Neural cell (in vitro differentiated cells): ENCODE measurements around the gene SLC2A8. TPM values are rescaled to one million over a fixed set of nuclear protein-coding genes. Genes with fewer than 3 reads are reported as not detected.

Source experiments
- H2AFZ ChIP-seq: fragments of 200-600, 300-800 bp; sonication (generic), shearing (Covaris generic); 2 replicates; pipeline ENCODE4 v1.6.0; 2014; ENCODE audit warnings: low read depth, mild to moderate bottlenecking, antibody characterized with exemption, low read length, moderate library complexity
- H3F3A ChIP-seq: fragments of 200-600 bp; shearing (Covaris generic); 2 replicates; pipeline ENCODE4 v1.6.1; 2016; ENCODE audit warnings: mild to moderate bottlenecking, moderate library complexity, mixed read lengths, antibody characterized with exemption, low read length; ENCODE audit not compliant: insufficient read depth, poor library complexity, severe bottlenecking
- H3K27ac ChIP-seq: fragments of 200-600, 300-800 bp; sonication (generic), shearing (Covaris generic); 2 replicates; pipeline ENCODE4 v1.5.1; 2014; ENCODE audit warnings: mild to moderate bottlenecking, low read length, moderate library complexity
- H3K27me3 ChIP-seq: fragments of 300-800, 200-600 bp; sonication (generic), shearing (Covaris generic); 2 replicates; pipeline ENCODE4 v1.6.0; 2014; ENCODE audit warnings: mild to moderate bottlenecking, low read depth, low read length, moderate library complexity; ENCODE audit not compliant: insufficient read depth
- H3K36me3 ChIP-seq: fragments of 300-800, 200-600 bp; sonication (generic), shearing (Covaris generic); 2 replicates; pipeline ENCODE4 v1.5.1; 2014; ENCODE audit warnings: mild to moderate bottlenecking, antibody characterized with exemption, low read length, moderate library complexity; ENCODE audit not compliant: insufficient read depth
- H3K4me2 ChIP-seq: fragments of 300-800, 200-600 bp; sonication (generic), shearing (Covaris generic); 2 replicates; pipeline ENCODE4 v1.6.0; 2014; ENCODE audit warnings: mild to moderate bottlenecking, low read length
- H3K4me3 ChIP-seq: fragments of 300-800, 200-600 bp; sonication (generic), shearing (Covaris generic); 2 replicates; pipeline ENCODE4 v1.5.1; 2014; ENCODE audit warnings: mild to moderate bottlenecking, low read length, moderate library complexity
- H3K79me2 ChIP-seq: fragments of 200-600 bp; shearing (Covaris generic); replicated peaks from 2 replicates; pipeline ENCODE4 v1.6.0; 2014; ENCODE audit warnings: mild to moderate bottlenecking, low read length, moderate library complexity; ENCODE audit not compliant: insufficient read depth
- H3K9ac ChIP-seq: fragments of 300-800, 200-600 bp; sonication (generic), shearing (Covaris generic); 2 replicates; pipeline ENCODE4 v1.6.1; 2016; ENCODE audit warnings: mild to moderate bottlenecking, low read length, mixed read lengths
- H3K9me2 ChIP-seq: fragments of 200-600 bp; shearing (Covaris generic); 2 replicates; pipeline ENCODE4 v1.6.1; 2016; ENCODE audit warnings: mild to moderate bottlenecking, low read length, mixed read lengths; ENCODE audit not compliant: insufficient read depth
- H3K9me3 ChIP-seq: fragments of 200-600, 300-800 bp; sonication (generic), shearing (Covaris generic); 2 replicates; pipeline ENCODE4 v1.6.1; 2016; ENCODE audit warnings: mild to moderate bottlenecking, mixed run types, low read length, moderate library complexity, mixed read lengths
- H4K20me1 ChIP-seq: fragments of 200-600 bp; shearing (Covaris generic); 2 replicates; pipeline ENCODE4 v1.6.1; 2016; ENCODE audit warnings: mild to moderate bottlenecking, mixed run types; ENCODE audit not compliant: insufficient read depth
- CTCF ChIP-seq: fragments of 450-650 bp; IDR thresholded peaks from 2 replicates; pipeline ENCODE4 v1.5.1; 2014; ENCODE audit warnings: antibody characterized with exemption, mild to moderate bottlenecking, moderate library complexity; ENCODE audit not compliant: poor library complexity, severe bottlenecking
- EP300 ChIP-seq: fragments of 450-650 bp; conservative IDR thresholded peaks from 2 replicates; pipeline ENCODE4 v1.6.1; 2014; ENCODE audit warnings: antibody characterized with exemption, mild to moderate bottlenecking, moderate library complexity; ENCODE audit not compliant: poor library complexity, severe bottlenecking
- EZH2 ChIP-seq: fragments of 200-600, 300-800 bp; shearing (Covaris generic), sonication (generic); IDR thresholded peaks from 2 replicates; pipeline ENCODE4 v1.6.1; 2014; ENCODE audit warnings: antibody characterized with exemption, low read length, borderline replicate concordance, mild to moderate bottlenecking; ENCODE audit not compliant: insufficient read depth, poor library complexity, severe bottlenecking
- MXI1 ChIP-seq: fragments of 450-650 bp; conservative IDR thresholded peaks from 2 replicates; pipeline ENCODE4 v1.6.1; 2014; ENCODE audit warnings: antibody characterized with exemption, mild to moderate bottlenecking; ENCODE audit not compliant: poor library complexity, severe bottlenecking
- POLR2AphosphoS5 ChIP-seq: IDR thresholded peaks from 2 replicates; pipeline ENCODE4 v1.6.1; 2012
- RAD21 ChIP-seq: fragments of 450-650 bp; conservative IDR thresholded peaks from 2 replicates; pipeline ENCODE4 v1.6.1; 2014; ENCODE audit warnings: antibody characterized with exemption, mild to moderate bottlenecking, moderate library complexity
- REST ChIP-seq: IDR thresholded peaks from 2 replicates; pipeline ENCODE4 v1.6.1; 2012; ENCODE audit warnings: borderline replicate concordance
- SMC3 ChIP-seq: fragments of 450-650 bp; conservative IDR thresholded peaks from 2 replicates; pipeline ENCODE4 v1.6.1; 2014; ENCODE audit warnings: antibody characterized with exemption, mild to moderate bottlenecking, moderate library complexity; ENCODE audit not compliant: poor library complexity
- polyA plus RNA-seq: library from polyadenylated mRNA; depleted of rRNA; stranded (reverse); fragments of >200 nt; gene quantifications from 2 replicates; pipeline ENCODE4 v1.2.3, GENCODE V29; 2014

Gene SLC2A8
- polyA plus RNA-seq, 1 donor from 2014 or later: 10.2 TPM

- Histone ChIP-seq H3K27ac (no peak overlapping the region), H2AFZ (no peak overlapping the region)
Observed at GRCh38 chr9:127444921-127445850, 48.2 kb downstream of the SLC2A8 start.

More at GRCh38 chr9:127444921-127445850, 48.2 kb downstream of the SLC2A8 start:
- Histone ChIP-seq H4K20me1 (no peaks in the 10 kb centered on the region), H3K9me2 (no peaks in the 10 kb centered on the region), H3K36me3 (peaks cover 7% of the 10 kb centered on the region), H3K79me2 (peaks cover 8% of the 10 kb centered on the region), H3K9me3 (no peaks in the 10 kb centered on the region), H3K4me2 (no peak overlapping the region), H3K4me3 (no peak overlapping the region), H3F3A (no peaks in the 10 kb centered on the region), H3K27me3 (no peaks in the 10 kb centered on the region), H3K9ac (no peak overlapping the region)
- TF ChIP-seq CTCF: no peak
- TF ChIP-seq REST: no peak
- no peak for TF ChIP-seq EZH2
- TF ChIP-seq SMC3: no peak
- no peak for TF ChIP-seq EP300
- no peak for TF ChIP-seq MXI1
- TF ChIP-seq POLR2AphosphoS5: no peak
- TF ChIP-seq RAD21: no peak
